T1000 (cell line): ENCODE data around the gene AGRP.

Experiments used
- DNase-seq: peaks from one replicate; lab custom pipeline; 2025; ENCODE audit warnings: mixed read lengths; lab: John Stamatoyannopoulos, UW

Gene AGRP

DNA sequence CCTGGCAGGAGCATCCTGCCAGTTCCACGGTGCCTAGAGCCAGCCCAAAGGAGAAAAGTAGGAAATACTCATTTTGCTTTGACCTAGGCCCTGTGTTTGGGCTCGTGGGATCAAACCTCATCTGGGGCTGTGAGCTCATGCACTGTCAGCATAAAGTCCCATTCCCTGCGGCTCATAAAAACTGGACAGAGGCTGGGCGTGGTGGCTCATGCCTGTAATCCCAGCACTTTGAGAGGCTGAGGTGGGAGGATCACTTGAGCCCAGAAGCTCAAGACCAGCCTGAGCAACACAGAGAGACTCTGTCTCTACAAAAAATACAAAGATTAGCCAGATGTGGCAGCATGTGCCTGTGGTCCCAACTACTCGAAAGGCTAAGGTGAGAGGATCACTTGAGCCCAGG lies 20.3 kb downstream of the AGRP start:
- DNase-seq = no peak

DNA sequence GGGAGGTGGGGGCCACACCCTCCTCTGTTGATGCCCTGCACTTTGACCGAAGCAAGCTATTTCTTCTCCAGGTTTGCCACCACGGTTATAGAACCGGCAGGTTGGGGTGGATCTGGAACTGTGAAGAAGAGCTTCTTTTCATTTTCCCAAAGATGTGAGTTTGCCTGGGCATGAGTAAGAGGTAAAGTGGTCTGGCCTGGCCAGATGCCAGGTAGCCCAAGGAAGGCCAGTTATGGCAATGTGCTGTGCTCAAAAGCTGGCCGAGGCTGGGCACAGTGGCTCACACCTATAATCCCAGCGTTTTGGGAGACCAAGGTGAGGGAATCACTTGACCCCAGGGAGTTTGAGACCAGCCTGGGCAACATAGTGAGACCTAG lies 21.1 kb downstream of the AGRP start:
- DNase-seq = no peak

DNA sequence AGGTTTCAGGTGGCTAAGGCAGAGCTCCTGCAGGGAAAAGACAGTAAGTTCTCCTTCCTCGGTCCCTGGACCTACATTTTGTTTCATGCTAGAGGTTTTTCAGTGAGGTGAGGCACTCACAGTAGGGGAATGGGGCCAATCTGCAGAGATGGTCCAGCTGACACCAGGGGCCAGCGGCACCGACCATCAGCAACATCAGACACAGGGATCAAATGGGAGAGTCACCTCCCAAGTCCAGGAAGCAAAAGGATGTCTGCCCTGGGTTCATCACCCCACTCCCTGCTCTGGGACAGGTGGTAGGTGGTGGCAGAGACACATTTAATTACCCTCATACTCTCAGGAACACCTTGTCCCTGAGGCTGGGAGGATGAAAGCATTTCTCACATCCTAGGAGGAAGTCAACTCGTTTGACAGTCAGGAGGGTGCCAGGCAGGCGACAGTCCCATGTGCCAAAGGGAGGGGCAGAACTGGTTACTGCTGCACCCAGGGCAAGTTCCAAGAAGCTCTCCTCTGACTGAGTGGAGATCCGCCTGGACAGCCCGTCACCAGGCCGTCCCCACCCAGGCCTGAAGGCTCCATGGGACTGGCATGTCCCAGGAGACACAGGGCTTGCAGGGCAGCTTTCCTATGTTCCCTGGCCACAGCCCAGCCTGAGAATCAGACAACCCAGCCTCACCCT lies 21.6 kb downstream of the AGRP start:
- no peak for DNase-seq

DNA sequence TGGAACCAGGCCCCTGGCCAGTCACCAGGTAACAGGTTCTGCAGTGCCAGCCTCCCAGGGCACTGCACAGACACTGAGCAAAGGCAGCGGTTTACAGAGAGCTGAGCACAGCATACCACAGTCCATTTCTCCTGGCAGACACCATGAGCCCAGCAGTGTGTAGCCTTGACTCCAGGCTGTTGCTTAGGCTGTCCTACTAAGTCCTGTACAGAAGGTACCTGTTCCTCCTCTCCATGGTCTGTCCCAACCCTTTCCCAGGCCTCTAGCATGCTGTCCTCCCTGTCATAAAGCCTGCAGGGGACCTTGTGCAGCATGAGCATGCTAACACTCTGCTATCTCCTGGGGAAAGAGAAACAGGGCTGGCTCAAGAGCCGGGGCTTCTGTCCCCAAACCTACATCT lies 22.4 kb downstream of the AGRP start:
- no peak for DNase-seq

DNA sequence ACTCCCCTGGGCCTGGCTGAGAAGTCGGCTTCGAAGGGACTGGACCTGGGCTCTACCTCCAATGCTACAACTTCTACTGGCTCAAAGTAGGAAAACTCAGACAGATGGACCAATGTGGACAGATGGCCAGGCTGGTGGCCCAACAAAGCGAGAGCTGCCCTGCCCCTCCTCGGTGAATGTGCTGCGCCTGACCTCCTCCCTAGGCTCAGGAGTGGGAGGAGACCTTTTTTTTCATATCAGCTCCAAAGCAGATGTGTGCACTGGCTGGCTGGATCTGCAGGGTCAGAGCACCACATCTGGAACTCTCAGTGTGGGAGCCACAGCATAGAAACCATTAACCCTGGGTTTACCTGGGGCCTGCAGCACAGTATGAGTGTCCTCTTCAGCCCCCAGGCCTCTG lies 23.2 kb downstream of the AGRP start:
- no peak for DNase-seq

DNA sequence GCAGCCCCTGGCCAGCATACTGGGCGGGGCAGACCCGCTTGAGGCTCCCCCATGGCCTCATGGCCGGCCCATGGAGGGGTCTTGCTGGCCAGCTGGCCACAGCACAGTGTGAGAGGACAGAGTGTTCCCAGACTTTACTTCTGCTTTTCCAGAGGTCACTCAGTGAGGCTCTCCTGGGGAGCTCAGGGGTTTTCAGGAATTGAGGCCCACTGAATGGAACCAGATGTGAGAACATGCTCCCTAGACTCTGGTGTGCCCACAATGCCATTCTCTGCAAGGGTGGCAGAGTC lies 23.5 kb downstream of the AGRP start:
- DNase-seq = no peak

DNA sequence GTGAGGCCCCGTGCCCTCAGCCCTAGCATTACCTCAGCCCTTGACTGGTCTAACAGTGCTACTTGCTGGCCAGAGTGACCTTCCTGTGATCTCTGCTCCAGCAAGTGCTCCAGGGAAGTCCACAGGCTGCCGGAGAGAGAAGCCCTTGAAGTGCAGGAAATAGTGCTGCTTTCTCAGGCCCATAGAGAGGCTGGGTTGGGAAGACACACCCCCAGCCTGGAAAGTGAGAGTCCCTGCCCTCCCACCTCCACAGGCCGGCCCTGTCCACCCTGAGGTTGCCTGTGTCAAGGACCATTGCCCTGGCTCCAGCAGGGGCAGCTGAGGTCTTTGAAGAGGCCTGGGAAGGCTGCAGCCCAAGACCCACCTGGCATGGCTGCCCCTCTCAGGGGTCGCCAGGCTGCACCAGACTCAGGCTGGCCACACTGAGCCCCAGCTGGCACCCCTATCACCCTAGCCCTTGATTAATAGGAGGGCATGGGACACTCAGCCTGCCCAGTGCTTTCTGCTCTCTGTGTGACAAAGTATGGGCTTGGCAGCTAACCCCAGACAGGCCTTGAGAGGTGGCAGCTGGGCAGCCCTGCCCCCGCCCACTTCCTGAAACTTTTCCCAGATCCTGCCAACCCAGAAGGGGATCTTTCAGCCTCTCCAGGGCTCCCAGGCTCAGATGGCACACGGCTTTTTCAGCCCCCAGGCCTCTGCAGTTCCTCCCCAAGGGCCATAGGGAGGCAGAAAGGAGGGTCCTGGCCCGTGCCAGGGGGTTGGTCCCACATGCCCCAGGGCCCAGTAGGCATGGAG lies 24.1 kb downstream of the AGRP start:
- no peak for DNase-seq

DNA sequence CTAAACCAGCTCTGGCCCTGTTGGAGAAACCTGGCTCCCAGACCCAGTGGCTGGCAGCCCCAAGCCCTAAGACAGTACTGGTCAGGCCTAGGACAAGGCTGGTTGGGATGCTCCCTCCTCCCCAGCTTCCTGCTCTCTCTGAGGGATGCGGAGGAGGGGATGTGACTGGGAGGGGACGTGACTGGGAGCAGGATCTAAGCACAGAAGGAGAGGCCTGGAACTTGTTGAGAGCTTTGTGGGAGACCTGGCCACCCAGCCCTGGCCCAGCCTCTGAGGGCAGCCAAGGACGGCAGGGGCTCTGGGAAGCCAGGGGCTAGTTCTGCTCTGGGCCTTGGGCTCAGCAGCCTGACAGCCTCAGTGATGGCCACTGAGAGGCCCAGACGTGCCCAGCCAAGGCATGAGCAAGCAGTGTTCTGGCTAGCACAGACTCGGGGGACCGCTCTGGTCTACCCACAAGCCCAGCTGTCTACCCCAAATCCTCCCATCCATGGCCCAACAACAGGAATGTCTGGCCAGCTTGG lies 25.2 kb downstream of the AGRP start:
- DNase-seq = no peak

DNA sequence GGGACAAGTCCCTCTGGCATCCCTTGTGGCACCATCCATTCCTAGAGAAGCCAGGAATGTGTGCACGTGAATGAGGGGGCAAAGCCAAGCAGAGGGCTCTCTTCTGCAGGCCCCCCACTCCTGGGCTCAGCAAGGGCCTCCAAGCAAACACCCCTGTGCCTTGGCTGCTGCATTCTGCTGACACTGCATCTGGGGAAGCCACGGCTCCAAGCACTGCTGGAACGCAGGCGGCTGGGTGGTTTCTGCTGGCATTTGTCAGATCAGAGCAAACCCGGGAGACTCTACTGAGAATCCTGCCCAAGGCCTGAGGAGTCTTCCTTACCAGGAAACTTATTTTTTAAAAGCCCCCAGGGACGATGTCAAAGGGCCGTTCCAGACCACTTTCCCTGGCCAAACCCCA lies 25.7 kb downstream of the AGRP start:
- DNase-seq = no peak

DNA sequence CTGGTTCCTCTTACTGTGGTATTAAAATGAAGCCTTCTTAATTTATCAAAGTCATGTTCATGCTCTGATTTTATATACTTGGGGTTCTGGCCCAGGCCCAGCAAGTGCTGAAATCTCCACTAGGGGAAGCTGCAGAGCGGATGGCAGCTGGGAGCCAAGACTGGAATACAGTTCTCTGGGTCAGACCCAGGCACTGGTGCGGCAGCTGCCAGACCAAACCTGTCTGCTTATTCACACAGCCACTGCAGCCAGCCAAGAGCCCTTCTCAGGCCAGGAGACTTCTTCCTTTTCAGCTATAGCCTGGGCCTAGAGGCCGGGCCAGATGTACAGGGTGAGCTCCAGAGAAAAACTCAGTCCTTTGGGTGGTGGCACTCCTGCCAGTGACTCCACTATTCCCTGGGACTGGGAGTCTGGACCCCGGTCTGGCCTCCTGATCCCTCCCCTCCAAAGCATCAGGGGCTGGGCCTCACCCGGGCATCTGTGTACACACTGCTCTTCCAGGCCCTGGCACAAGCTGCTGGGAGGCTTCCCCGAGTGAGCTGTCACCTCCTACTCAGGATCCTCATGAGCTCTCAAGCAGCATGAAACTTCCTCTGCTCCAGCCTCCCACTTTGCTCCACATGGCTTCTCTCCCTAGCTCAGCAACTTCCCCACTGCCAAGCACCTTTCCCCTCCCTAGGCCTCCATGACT lies 26.8 kb downstream of the AGRP start:
- DNase-seq = no peak

DNA sequence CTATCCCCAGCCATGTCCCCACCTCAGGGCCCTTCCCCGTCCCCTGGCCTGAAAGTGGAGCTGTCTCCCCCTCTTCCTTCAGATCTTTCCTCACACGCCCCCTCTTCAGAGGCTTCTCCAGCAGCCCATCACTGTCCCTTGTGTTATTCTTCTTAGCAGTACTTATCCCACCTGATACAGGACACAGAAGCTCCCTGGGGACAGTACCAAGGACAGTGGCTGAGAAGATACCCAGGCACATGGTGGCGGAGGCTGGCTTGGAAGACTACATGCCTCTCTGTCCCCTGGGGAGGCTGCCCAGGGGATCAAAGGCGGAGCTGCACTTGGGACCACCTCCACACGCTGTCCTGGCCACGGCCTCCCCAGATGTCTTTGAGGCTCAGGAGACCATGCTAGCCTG lies 28.5 kb downstream of the AGRP start:
- no peak for DNase-seq

DNA sequence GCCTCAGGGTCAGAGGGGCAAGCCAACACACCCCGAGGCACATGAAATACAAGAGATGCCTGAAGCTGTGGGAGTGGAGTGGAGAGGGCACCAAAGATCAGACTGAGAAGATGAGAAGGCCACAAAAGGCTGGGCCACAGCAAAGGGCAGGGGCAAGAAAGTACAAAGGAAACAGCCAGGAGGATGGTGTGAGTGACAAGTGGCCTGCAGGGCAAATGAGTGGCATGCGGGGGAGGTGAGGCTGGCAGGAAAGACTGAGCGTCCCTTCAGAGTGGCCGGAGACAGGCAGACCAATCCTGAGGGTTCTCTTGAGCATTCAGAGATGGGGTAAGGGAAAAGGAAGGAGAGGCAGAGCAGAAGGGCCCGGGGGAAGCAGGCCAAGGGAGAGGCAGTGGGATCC lies 29.2 kb downstream of the AGRP start:
- no peak for DNase-seq

DNA sequence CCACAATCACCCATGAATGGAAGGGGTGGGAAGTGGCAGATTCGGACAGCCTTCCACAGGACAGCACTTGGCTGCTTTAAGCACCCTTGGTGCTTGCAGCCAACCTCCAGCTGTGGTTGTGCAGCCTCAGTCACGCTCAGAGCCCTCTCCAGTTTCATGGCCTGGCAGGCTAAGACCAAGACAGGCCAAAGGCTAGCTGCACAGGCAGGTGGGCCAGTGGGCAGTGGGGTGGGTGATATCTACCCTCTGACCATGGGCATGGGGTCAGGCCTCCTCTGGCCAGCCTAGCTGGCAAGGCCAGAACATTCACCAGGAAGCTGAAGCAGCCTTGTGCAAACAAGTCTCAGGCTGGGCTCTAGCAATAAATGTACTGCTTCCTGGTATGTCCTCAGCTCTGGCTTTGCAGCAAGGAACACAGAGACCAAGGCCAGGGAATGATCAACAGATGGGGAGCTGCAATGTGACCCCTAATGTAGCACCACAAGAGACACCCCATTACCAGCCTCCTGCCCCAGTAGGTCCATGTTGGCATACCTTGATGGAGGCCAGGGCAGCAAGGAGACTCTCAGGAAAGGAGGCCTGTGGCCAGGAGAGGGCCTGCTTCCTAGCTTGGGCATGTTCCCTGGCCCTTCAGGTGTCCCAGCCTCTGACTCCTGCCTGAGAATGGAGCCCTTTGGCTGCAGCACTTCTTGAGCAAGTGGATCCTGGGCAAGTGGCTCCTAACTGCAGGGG lies 31.5 kb downstream of the AGRP start:
- no peak for DNase-seq

DNA sequence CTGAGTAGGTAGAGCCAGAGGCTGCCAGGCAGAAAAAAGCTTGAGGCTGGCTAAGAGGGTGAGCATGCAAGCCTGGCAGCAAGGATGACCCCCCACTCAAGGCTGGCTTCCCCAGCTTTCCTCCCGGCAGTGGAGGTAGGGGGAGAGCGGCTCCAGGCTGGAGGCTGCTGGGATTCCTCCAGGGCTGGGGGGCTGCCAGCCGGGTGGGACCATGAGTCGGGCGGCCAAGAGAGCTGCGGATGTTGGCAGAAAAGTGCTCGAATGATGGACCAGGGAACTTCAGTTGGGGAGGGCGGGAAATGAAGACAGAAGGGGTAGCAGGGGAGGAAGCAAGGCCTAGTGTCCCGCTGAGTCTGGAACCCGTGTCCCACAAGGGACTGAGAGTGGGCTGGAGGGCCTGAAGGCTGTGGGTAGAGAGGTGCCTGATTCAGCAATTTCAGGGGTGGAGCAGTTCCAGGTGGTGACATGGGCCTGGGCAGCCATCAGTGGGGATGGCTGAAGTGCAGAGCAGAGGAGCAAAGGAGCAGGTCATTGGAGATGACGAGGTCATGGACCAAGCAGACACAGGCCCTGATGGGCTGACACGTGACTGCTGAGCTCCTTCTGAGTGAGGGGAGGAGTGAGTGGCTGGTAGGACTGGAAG lies 32.2 kb downstream of the AGRP start:
- no peak for DNase-seq

DNA sequence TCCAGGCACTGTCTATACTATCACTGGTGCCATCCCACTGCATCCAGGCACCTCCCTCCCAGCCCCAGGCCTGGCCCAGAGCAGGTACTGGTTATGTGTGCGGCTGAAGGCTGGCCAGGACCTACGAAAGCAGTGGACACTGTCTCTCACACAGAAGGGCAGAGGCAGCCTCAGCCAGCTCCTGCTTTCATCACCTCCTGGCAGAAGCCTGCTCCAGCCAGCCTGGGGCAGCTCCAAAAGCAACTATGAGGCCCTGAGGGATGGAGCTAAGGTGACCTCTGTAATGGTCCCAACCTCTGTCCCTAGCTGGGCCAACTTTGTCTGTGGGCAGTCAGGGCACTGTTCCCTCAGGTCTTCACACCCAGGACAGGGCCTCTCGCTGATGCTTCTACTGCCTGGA lies 33.6 kb downstream of the AGRP start:
- DNase-seq = no peak

DNA sequence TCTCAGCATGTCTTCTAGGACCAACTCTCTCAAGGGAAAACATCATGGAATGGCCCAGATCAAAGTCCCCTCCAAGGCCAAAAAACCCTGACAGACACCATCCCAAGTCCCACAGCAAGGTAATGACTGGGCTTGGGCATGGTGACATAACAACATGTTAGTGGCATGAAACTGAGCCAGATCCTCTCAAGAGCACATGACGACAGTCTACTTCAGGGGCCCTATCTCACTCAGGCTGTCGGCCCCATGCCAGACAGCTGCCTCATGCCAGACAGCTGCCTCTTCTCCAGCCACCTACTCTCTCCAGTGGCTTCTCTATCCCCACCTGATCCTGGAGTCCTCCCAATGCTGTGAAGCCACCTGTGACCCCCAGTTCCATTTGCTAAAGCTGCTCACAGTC lies 34.0 kb downstream of the AGRP start:
- DNase-seq = no peak

DNA sequence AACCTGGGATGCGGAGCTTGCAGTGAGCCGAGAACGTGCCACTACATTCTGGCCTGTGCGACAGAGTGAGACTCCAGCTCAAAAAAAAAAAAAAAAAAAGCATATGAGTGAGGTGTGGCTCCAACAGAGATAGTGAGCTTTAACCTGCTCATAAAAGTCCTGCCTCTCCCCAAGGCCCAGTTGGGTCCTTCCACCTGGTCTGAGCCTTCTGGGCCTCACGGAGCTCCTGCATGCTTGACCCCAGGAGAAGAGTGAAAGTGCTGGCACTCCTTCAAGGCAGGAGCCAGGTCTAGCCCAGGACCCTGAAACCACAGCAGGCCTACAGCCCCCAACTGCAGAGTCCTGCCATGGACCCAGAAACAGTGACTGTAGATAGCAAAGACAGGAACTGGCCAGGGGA lies 34.8 kb downstream of the AGRP start:
- DNase-seq = no peak

DNA sequence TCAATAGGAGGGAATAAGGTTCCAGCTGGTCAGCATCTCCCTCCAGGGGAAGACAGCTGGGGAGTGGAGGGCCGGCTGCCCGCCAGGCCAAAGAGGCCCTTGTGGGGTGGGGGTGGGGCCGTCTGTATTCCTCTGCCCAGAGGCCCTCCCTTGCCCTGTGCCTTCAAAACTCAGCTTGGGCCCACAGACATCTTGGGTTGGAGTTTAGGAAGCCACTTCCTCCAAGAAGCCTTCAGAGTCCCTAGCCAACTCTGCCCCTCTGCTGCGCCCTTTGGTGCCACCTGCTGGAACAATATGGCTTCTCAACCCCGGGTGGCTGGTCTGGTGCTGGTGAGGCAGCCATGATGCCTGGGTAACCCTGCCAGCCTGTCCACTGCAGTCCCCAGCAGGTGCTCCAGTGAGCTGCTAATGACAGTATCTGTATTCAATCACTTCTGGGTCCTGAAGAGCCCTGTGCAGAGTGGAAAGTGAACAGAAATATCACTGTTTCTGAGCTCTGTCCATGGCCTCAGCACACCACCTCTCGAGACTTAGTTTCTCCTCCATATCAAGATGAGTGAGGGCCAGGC lies 35.8 kb downstream of the AGRP start:
- DNase-seq = no peak

DNA sequence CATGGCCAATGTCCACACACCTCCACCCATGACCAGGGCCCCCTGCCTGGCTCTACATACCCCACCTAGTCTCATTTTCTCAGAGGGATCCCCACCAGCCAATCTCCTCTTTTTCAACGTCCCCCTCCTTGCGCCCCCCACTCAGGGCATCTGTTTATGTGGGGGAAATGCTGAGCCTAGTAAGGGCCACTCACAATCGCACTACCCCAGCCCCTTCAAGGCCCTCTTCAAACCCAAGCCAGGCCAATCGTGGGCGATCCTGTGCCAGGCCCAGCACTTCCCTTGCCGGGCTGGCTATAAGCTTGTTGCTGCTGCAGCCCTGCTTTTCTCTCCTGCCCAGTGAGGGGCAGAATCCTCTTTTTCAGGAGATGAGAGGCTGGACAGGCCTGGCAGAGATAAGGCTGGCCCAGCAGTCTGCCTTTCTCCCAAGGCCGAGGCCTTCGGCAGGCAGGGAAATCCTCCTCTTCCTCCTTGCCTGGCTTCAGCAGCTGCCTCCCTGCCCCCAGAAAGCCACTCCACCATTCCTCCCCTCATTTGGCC lies 36.3 kb downstream of the AGRP start:
- DNase-seq = no peak

DNA sequence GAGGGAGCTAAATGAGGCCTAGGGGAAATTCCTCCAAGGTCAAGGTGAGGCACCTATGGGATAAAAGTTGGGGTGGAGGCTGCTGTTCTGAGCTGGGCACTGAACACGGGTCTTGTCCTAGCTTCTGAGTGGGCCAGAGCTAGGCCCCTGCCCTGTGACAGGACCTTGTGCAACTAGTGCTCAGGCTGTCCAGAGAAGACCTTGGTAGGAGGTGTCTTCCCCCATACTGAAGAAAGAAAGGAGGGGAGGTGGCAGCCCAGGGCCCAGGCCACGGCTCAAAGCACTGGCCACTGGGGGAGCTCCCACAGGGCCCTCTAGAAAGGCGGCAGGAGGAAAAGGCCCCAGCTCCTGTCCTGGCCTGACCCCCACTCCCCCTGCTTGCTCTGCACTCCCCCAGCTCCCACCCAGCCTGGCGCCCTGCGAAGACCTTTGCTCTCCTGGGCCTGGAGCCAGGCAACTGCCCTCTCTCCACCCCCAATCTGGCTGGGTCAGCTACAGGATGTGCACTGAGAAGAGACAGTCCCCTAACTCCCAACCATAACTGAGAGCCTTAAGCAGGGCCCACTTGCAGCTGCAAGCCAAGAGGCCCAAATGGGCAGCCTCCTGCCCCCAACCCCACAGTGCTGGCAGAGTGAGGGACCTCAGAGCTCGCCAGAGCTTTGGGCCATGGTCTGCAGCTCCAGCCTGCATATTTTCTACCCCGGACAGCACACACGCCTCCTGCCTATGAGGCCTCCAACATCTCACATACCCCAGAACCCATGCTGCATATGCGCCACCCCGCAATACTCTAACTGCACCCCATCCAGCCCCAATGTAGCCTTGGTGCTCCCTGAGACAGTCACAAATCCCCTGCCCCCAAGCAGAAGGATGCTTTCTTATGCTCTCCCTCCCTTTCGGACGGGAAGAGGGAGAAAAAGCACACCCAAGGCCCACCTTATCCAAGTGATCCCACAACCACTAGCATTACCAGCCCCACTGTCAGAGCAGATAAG lies 37.1 kb downstream of the AGRP start:
- DNase-seq = no peak
